Neural crest cell (in vitro differentiated cells): ENCODE data around the gene CCDC54. TPM values are rescaled to one million over a fixed set of nuclear protein-coding genes. Genes with fewer than 3 reads are reported as not detected.

Source experiments
- DNase-seq: peaks from one replicate; pipeline ENCODE4 v3.0.0; 2021; ENCODE audit warnings: low read depth, mixed read lengths, low spot score
- H3K27ac Mint-ChIP-seq: one replicate; pipeline ENCODE4 v1.8.0; 2021; ENCODE audit warnings: mild to moderate bottlenecking, mixed read lengths; ENCODE audit not compliant: unreplicated experiment
- H3K27me3 Mint-ChIP-seq: 2 replicates; pipeline ENCODE4 v1.8.0; 2021; ENCODE audit warnings: low read depth, mild to moderate bottlenecking, mixed read lengths
- H3K36me3 Mint-ChIP-seq: 2 replicates; pipeline ENCODE4 v1.8.0; 2021; ENCODE audit warnings: low read depth, mild to moderate bottlenecking, mixed read lengths
- H3K4me1 Mint-ChIP-seq: 2 replicates; pipeline ENCODE4 v1.8.0; 2021; ENCODE audit warnings: mixed read lengths
- H3K4me3 Mint-ChIP-seq: one replicate; pipeline ENCODE4 v1.8.0; 2021; ENCODE audit warnings: mild to moderate bottlenecking, mixed read lengths
- H3K9me3 Mint-ChIP-seq: 2 replicates; pipeline ENCODE4 v1.8.0; 2021; ENCODE audit warnings: mixed read lengths
- total RNA-seq: library from RNA; stranded (reverse); gene quantifications from 2 replicates; pipeline ENCODE4 v1.2.1, GENCODE V29; 2021
- TF ChIP-seq, protein P1 (sequence below): fragments of 200-600 bp; sonication (generic); conservative IDR thresholded peaks from 2 replicates; pipeline ENCODE4 v1.5.0; 2021; ENCODE audit warnings: antibody characterized with exemption, mild to moderate bottlenecking

The CCDC54 gene
- total RNA-seq, 1 donor from 2014 or later: not detected

DNA sequence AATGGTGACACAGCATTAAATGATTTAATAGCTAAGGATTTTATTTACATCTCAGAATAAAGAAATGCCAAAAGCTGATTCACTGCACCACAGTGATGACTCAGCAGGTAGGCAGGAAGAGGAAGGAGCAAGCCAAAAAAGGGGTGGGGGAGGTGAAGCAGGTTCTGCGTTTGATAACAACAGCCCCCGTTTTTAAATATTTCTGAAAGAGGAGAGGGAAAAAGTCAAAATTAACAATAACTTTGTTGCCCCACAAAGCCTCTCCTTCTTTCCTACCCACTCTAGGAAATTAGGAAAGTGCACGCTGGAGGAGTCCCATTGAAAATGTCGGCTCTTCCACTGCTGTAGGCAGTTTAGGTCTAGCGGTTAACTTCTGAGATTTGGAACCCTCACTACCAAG lies 9.9 kb upstream of the CCDC54 start:
- no peaks in the 10 kb centered on the region for H3K4me1 Mint-ChIP-seq
- no peaks in the 10 kb centered on the region for H3K27me3 Mint-ChIP-seq
- H3K9me3 Mint-ChIP-seq: peaks cover 5% of the 10 kb centered on the region
- no peak overlapping the region for H3K4me3 Mint-ChIP-seq
- DNase-seq: no peak
- no peaks in the 10 kb centered on the region for H3K36me3 Mint-ChIP-seq
- H3K27ac Mint-ChIP-seq: no peak overlapping the region
- TF ChIP-seq, protein P1, sequence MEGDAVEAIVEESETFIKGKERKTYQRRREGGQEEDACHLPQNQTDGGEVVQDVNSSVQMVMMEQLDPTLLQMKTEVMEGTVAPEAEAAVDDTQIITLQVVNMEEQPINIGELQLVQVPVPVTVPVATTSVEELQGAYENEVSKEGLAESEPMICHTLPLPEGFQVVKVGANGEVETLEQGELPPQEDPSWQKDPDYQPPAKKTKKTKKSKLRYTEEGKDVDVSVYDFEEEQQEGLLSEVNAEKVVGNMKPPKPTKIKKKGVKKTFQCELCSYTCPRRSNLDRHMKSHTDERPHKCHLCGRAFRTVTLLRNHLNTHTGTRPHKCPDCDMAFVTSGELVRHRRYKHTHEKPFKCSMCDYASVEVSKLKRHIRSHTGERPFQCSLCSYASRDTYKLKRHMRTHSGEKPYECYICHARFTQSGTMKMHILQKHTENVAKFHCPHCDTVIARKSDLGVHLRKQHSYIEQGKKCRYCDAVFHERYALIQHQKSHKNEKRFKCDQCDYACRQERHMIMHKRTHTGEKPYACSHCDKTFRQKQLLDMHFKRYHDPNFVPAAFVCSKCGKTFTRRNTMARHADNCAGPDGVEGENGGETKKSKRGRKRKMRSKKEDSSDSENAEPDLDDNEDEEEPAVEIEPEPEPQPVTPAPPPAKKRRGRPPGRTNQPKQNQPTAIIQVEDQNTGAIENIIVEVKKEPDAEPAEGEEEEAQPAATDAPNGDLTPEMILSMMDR: no peak

DNA sequence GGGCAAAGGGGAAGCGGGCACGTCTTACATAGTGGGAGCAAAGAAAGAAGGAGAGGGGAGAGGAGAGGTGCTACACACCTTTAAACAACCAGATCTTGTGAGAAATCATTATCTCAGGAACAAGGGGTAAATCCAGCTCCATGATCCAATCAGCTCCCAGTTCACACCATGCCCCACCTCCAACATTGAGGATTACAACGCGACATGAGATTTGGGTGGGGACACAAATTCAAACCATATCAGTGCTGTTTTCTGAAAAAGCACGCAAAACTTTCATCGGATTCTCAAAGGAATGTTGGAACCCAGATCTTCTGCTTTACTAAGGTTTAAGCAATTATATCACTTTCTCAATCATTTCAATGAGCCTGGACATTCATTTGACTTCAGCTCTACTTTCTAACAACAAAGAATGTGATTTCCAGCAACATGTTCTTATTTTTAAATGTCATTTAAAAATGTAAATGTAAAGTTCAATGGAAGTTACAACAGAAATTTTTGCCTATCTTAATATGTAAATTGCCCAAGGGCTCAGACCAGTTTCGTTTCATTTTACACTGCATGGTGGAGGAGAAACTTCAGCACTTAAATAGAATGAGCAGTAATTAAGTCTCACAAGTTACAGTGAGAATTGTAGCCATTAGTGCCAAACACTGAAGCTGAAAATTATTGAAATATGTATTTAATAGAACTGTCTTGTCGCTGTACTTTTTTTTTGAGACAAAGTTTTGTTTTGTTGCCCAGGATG lies 8.4 kb upstream of the CCDC54 start:
- no peak overlapping the region for H3K4me3 Mint-ChIP-seq
- TF ChIP-seq, protein P1: no peak
- H3K27ac Mint-ChIP-seq: no peak overlapping the region
- DNase-seq: no peak
- no peaks in the 10 kb centered on the region for H3K36me3 Mint-ChIP-seq
- no peaks in the 10 kb centered on the region for H3K4me1 Mint-ChIP-seq
- H3K9me3 Mint-ChIP-seq: peaks cover 5% of the 10 kb centered on the region
- H3K27me3 Mint-ChIP-seq: no peaks in the 10 kb centered on the region

DNA sequence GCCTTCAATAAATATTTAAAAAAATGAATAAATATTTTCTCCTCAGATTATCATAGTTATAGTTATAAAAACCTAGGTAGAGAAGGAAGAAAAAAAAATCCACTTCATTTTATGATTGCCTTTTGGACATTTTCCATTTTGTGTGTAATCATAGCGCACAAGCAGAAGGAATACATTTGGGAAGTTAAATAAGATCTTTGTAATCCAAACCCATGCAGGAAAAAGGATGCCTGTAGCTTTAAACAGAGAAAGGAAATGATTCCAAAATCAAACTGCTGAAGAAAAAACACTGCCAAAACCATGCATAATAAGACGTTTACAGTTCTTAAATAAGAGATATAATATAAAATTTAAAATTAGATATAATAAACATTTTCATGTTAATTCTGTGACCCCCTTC lies 7.4 kb upstream of the CCDC54 start:
- Mint-ChIP-seq H3K27me3 (no peaks in the 10 kb centered on the region), H3K4me1 (no peaks in the 10 kb centered on the region), H3K4me3 (no peak overlapping the region), H3K36me3 (no peaks in the 10 kb centered on the region), H3K27ac (no peak overlapping the region), H3K9me3 (peaks cover 5% of the 10 kb centered on the region)
- no peak for DNase-seq
- TF ChIP-seq, protein P1: no peak

DNA sequence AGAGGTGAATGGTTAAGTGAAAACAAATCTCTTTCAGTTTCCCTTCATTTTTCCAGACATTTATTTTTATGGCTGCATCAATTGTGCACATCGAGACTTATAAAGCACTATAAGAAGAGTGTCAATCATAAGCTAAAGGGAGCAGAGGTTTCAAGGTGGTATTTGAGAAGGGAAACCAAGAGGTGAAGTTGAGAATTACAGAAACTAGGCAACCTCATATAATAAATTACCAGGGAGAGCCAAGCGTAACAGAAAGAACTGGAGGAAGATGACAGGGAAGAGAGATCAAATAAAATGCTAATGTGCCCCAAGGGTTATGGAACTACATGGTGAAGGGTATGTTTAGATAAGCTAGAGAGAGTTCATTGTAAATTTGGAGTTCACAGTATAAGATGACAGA lies 6.3 kb upstream of the CCDC54 start:
- Mint-ChIP-seq H3K36me3 (no peaks in the 10 kb centered on the region), H3K9me3 (peaks cover 4% of the 10 kb centered on the region), H3K27me3 (no peaks in the 10 kb centered on the region), H3K4me1 (no peaks in the 10 kb centered on the region), H3K27ac (no peak overlapping the region), H3K4me3 (no peak overlapping the region)
- DNase-seq: no peak
- TF ChIP-seq, protein P1: no peak

DNA sequence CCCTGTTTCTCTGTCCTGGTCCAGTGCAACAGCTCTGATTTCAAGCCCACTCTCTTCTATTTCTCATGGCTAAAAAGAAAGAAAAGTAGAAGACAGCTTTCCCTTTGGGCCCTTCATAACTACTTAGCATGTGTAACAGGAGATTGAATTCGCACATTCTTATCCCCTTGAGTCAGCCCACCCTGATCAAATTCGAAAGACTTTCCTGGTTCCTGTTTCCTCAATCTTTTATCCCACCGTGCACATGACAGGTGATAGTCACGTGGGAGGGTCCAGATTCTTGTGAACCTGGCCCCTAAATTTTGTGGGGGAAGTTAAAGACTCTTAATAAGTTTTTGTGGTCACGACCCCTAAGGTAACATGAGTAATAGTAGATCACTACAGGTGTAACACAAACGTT lies 4.7 kb upstream of the CCDC54 start:
- TF ChIP-seq, protein P1: no peak
- H3K9me3 Mint-ChIP-seq: peaks cover 6% of the 10 kb centered on the region
- no peak for DNase-seq
- H3K27ac Mint-ChIP-seq: no peak overlapping the region
- no peaks in the 10 kb centered on the region for H3K27me3 Mint-ChIP-seq
- no peaks in the 10 kb centered on the region for H3K36me3 Mint-ChIP-seq
- H3K4me1 Mint-ChIP-seq: no peaks in the 10 kb centered on the region
- no peak overlapping the region for H3K4me3 Mint-ChIP-seq
